OCI-LY7 (cell line): ENCODE data around the gene MAP3K10.

Experiments used
- CTCF ChIP-seq: fragments of 200-600 bp; sonication (generic); conservative IDR thresholded peaks from 2 replicates; pipeline ENCODE4 v1.5.1; 2014; ENCODE audit warnings: mild to moderate bottlenecking, antibody characterized with exemption, low read length, moderate library complexity, mixed read lengths
- EZH2phosphoT487 ChIP-seq: fragments of 200-600 bp; sonication (generic); IDR thresholded peaks from 2 replicates; pipeline ENCODE4 v1.6.1; 2018; ENCODE audit warnings: low read depth, borderline replicate concordance, mild to moderate bottlenecking, mixed run types, antibody characterized with exemption, low read length, moderate library complexity, mixed read lengths

DNA sequence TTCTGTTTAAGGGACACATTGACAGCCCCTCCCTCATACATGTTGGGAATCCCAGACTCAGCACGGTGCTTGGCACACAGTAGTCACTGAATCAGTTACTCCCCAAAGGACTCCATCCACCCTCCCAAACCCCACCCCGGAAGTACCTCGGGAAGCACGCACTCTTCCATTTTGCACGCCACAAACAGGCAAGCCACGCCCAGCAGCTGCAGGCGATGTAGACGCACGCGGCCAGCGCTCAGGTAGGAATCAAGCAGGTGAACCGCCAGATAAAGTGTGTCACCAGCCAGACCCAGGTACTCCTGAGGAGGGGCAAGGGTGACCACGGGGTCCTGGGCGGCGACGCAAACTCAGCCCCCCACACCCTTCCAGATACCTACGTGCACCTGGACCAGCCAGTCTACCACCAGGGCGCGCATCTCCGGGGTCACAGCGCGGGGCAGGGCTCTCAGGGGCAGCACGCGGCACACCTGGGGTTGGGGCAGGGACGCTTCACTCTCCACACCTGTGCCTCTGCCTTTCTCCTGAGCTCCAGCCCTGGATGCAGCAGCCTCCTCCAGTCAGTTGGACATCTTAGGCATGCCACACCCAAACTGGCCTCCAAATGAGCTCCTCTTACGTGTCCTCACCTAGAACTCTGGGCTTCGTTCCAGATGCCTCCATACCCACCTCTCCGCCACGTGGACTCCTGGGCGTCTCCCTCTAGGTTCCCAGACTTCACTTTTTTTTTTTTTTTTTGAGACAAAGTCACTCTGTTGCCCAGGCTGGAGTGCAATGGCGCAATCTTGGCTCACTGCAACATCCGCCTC, 33.3 kb downstream of the MAP3K10 start:
- TF ChIP-seq CTCF = no peak
- TF ChIP-seq EZH2phosphoT487 = no peak
